Measurements from ENCODE around the gene PIH1D1.

Gene PIH1D1

DNA sequence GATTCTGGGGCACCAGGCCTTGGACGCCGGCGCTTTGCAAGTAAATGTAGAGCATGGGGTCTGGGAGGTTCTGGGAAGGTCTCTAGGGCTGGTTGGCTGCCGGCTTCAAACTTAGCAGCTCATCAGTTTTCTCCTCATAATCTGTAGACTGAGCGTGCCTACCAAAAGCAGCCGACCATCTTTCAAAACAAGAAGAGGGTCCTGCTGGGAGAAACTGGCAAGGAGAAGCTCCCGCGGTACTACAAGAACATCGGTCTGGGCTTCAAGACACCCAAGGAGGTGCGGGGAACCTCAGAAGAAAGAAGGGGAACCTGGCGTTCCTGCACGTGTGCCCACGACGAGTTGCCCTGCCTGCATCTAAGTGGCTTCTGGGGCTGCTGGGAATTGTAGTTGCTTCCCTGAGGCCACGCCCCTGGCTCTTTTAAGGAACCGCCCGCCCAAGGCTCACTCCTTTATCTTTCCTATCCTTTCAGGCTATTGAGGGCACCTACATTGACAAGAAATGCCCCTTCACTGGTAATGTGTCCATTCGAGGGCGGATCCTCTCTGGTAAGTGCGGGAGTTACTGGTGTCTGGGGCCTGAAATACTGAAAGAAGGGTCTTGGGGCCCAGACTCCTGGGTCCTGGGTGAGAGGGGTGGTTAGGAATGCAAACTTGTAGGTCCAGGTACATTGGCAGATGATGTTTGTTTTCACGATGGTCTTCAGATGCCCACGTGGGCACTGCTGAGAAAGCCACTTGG, 45.6 kb upstream of the PIH1D1 start:
- no peak overlapping the region for H2BK120ac ChIP-seq (ENCODE audit: low read depth, low read length)

DNA sequence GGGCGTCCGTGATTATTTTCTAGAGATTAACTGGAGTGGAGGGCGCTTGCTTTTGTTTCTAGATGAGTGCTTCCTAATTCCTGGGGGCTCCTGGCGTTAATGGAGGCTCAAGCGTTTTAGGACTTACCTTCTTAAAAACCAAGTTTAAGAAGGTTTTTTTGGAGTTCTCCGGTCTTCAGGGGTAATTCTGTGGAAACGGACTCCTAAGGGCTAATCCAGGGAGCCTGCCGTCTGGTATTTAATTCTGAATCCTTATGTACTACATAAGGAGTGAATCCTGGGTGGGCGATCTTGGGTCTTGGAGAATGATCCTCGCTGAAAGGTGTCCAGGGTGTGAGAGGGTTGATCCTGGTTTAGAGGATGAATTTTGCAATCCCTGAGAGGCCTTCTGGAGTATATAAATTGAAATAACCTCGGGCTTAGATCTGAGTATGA, 45.0 kb upstream of the PIH1D1 start:
- Histone ChIP-seq H2BK120ac (ENCODE audit: low read depth, low read length) (no peak overlapping the region), H3K36me3 (replicated peaks in 1 of 2; ENCODE audit: control insufficient read depth in 2 of 2, insufficient read depth in 2 of 2, low read length in 2 of 2) (peaks cover 45 to 53% of the 10 kb centered on the region in 2 donors), H3K4me2 (ENCODE audit: insufficient read depth, low read length, poor library complexity, severe bottlenecking) (peak overlapping the region; percentile 81), H2BK12ac (ENCODE audit: low read length) (no peak overlapping the region), H3K79me1 (ENCODE audit: low read depth, low read length) (peaks cover 7% of the 10 kb centered on the region), H3K9me3 (replicated peaks in 1 of 2; ENCODE audit: control insufficient read depth in 2 of 2, insufficient read depth in 1 of 2, low read depth in 1 of 2, low read length in 2 of 2) (peaks cover 0 to 2% of the 10 kb centered on the region in 2 donors), H3K4ac (ENCODE audit: low read length) (peak overlapping the region; percentile 85), H3K23ac (ENCODE audit: low read depth, low read length, poor library complexity) (no peak overlapping the region), H3K18ac (ENCODE audit: low read length) (peak overlapping the region; percentile 91), H4K91ac (ENCODE audit: low read depth, low read length, poor library complexity) (no peak overlapping the region), H2AK5ac (ENCODE audit: low read depth, low read length) (no peak overlapping the region), H3K14ac (ENCODE audit: low read length) (no peak overlapping the region), H2AFZ (ENCODE audit: low read length) (no peak overlapping the region), H4K8ac (ENCODE audit: low read depth, low read length) (no peak overlapping the region), H2BK5ac (ENCODE audit: low read length) (no peak overlapping the region), H3K9ac (ENCODE audit: low read depth, low read length, poor library complexity) (no peak overlapping the region), H3K4me1 (ENCODE audit: control insufficient read depth in 2 of 2, insufficient read depth in 1 of 2, low read depth in 1 of 2, low read length in 2 of 2) (peaks cover 2 to 17% of the 10 kb centered on the region in 2 donors), H3K4me3 (ENCODE audit: low read length in 2 of 2) (peak overlapping the region; percentile 91 to 93), H3K27me3 (ENCODE audit: control insufficient read depth in 3 of 3, insufficient read depth in 3 of 3, low read depth in 1 of 3, low read length in 3 of 3) (no peaks in the 10 kb centered on the region), H3K27ac (replicated peaks; ENCODE audit: low read length) (peak overlapping the region; percentile 95), H2BK15ac (ENCODE audit: low read length) (no peak overlapping the region)
- DNase-seq (ENCODE audit: low spot score): no peak
- no CpG with 5 or more reads among the region's 11 CpGs for WGBS, 2 donors (ENCODE audit: extremely low coverage in 2 of 2, insufficient read length in 2 of 2, insufficient replicate concordance in 1 of 2)

More for the DNA sequence above, 45.6 kb upstream of the PIH1D1 start:
- H2BK15ac ChIP-seq (ENCODE audit: low read length): no peak overlapping the region
- peaks cover 39 to 47% of the 10 kb centered on the region in 2 donors for H3K36me3 ChIP-seq (replicated peaks in 1 of 2; ENCODE audit: control insufficient read depth in 2 of 2, insufficient read depth in 2 of 2, low read length in 2 of 2)
- no peak overlapping the region for H4K91ac ChIP-seq (ENCODE audit: low read depth, low read length, poor library complexity)
- H3K27ac ChIP-seq (replicated peaks; ENCODE audit: low read length): no peak overlapping the region
- peak overlapping the region; percentile 81 for H3K4me2 ChIP-seq (ENCODE audit: insufficient read depth, low read length, poor library complexity, severe bottlenecking)
- no peak overlapping the region for H3K14ac ChIP-seq (ENCODE audit: low read length)
- H2BK5ac ChIP-seq (ENCODE audit: low read length): no peak overlapping the region
- no peak overlapping the region for H2AK5ac ChIP-seq (ENCODE audit: low read depth, low read length)
- no peak overlapping the region for H2BK12ac ChIP-seq (ENCODE audit: low read length)
- peak overlapping the region; percentile 91 to 93 for H3K4me3 ChIP-seq (ENCODE audit: low read length in 2 of 2)
- no CpG with 5 or more reads among the region's 22 CpGs for WGBS, 2 donors (ENCODE audit: extremely low coverage in 2 of 2, insufficient read length in 2 of 2, insufficient replicate concordance in 1 of 2)
- no peak overlapping the region for H2AFZ ChIP-seq (ENCODE audit: low read length)
- H3K4ac ChIP-seq (ENCODE audit: low read length): no peak overlapping the region
- no peak for DNase-seq (ENCODE audit: low spot score)
- no peaks in the 10 kb centered on the region for H3K27me3 ChIP-seq (ENCODE audit: control insufficient read depth in 3 of 3, insufficient read depth in 3 of 3, low read depth in 1 of 3, low read length in 3 of 3)
- no peak overlapping the region for H4K8ac ChIP-seq (ENCODE audit: low read depth, low read length)
- H3K4me1 ChIP-seq (ENCODE audit: control insufficient read depth in 2 of 2, insufficient read depth in 1 of 2, low read depth in 1 of 2, low read length in 2 of 2): peaks cover 2 to 17% of the 10 kb centered on the region in 2 donors
- H3K79me1 ChIP-seq (ENCODE audit: low read depth, low read length): peaks cover 7% of the 10 kb centered on the region
- peaks cover 0 to 2% of the 10 kb centered on the region in 2 donors for H3K9me3 ChIP-seq (replicated peaks in 1 of 2; ENCODE audit: control insufficient read depth in 2 of 2, insufficient read depth in 1 of 2, low read depth in 1 of 2, low read length in 2 of 2)
- no peak overlapping the region for H3K9ac ChIP-seq (ENCODE audit: low read depth, low read length, poor library complexity)
- no peak overlapping the region for H3K18ac ChIP-seq (ENCODE audit: low read length)
- H3K23ac ChIP-seq (ENCODE audit: low read depth, low read length, poor library complexity): no peak overlapping the region

DNA sequence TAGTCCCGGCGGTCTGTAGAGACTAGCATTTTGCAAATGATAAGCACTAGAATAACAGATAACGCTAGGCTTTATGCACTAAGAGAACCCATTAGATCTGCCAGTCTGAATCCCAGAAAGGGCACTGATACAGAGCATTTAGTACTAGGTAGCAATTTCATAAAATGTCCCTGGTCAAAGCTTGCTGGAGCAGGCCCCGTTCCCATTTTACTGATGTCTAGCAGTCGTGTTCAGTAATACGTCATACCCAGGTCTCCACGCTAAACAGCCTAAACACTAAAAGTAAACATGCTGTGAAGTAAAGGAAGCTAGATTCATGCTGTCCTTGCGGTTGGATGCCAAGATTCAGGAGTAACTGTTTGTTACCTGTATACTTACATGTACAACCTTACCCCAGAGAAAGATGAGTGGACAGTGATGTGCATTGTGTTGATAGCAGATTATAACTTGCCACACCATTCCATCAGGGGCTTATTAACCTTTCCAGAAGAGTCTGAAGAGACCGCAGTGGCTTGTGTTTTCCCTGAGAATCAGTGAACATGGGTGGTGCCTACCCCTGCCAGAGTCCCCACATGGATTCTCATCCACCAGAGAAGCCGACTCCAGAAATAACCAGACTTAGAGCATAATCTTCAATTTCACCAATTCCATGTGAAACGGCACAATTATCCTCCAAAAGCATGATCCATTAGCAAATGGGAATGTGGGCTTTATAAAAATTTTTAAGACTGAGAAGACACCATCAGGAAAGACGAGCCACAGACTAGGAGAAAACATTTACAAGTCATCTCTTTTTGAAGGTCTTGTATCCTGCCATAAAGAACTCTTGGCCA, 41.2 kb upstream of the PIH1D1 start:
- Histone ChIP-seq H2BK15ac (ENCODE audit: low read length) (no peak overlapping the region), H3K23ac (ENCODE audit: low read depth, low read length, poor library complexity) (no peak overlapping the region), H3K4me2 (ENCODE audit: insufficient read depth, low read length, poor library complexity, severe bottlenecking) (no peak overlapping the region), H3K4me3 (ENCODE audit: low read length in 2 of 2) (no peak overlapping the region), H4K91ac (ENCODE audit: low read depth, low read length, poor library complexity) (no peak overlapping the region), H3K4me1 (ENCODE audit: control insufficient read depth in 2 of 2, insufficient read depth in 1 of 2, low read depth in 1 of 2, low read length in 2 of 2) (peaks cover 8 to 14% of the 10 kb centered on the region in 2 donors), H4K8ac (ENCODE audit: low read depth, low read length) (no peak overlapping the region), H3K27ac (replicated peaks; ENCODE audit: low read length) (peak overlapping the region; percentile 8), H3K18ac (ENCODE audit: low read length) (no peak overlapping the region), H3K79me1 (ENCODE audit: low read depth, low read length) (peaks cover 12% of the 10 kb centered on the region), H2AFZ (ENCODE audit: low read length) (no peak overlapping the region), H3K9ac (ENCODE audit: low read depth, low read length, poor library complexity) (no peak overlapping the region), H3K27me3 (ENCODE audit: control insufficient read depth in 3 of 3, insufficient read depth in 3 of 3, low read depth in 1 of 3, low read length in 3 of 3) (no peaks in the 10 kb centered on the region), H2AK5ac (ENCODE audit: low read depth, low read length) (no peak overlapping the region), H3K14ac (ENCODE audit: low read length) (no peak overlapping the region), H2BK120ac (ENCODE audit: low read depth, low read length) (no peak overlapping the region), H2BK5ac (ENCODE audit: low read length) (no peak overlapping the region), H2BK12ac (ENCODE audit: low read length) (no peak overlapping the region), H3K36me3 (replicated peaks in 1 of 2; ENCODE audit: control insufficient read depth in 2 of 2, insufficient read depth in 2 of 2, low read length in 2 of 2) (peaks cover 47 to 64% of the 10 kb centered on the region in 2 donors), H3K9me3 (replicated peaks in 1 of 2; ENCODE audit: control insufficient read depth in 2 of 2, insufficient read depth in 1 of 2, low read depth in 1 of 2, low read length in 2 of 2) (no peaks in the 10 kb centered on the region), H3K4ac (ENCODE audit: low read length) (no peak overlapping the region)
- no CpG with 5 or more reads among the region's 12 CpGs for WGBS, 2 donors (ENCODE audit: extremely low coverage in 2 of 2, insufficient read length in 2 of 2, insufficient replicate concordance in 1 of 2)
- no peak for DNase-seq (ENCODE audit: low spot score)
